ENCODE results near the gene RASSF6. TPM values are rescaled to one million over a fixed set of nuclear protein-coding genes. Genes with fewer than 3 reads are reported as not detected.

RASSF6 gene
- total RNA-seq, 3 donors from 2014 or later: 15.1 to 41.1 (median 27.1) TPM

GRCh38 chr4:73609706-73610105 is 10.5 kb downstream of the RASSF6 start:
- intact Hi-C loops (cut with DNase I, micrococcal nuclease): no loop called here
- H3K4me1 ChIP-seq (ENCODE audit: low read depth): peaks cover 42% of the 10 kb centered on the region
- no peak for DNase-seq

DNA sequence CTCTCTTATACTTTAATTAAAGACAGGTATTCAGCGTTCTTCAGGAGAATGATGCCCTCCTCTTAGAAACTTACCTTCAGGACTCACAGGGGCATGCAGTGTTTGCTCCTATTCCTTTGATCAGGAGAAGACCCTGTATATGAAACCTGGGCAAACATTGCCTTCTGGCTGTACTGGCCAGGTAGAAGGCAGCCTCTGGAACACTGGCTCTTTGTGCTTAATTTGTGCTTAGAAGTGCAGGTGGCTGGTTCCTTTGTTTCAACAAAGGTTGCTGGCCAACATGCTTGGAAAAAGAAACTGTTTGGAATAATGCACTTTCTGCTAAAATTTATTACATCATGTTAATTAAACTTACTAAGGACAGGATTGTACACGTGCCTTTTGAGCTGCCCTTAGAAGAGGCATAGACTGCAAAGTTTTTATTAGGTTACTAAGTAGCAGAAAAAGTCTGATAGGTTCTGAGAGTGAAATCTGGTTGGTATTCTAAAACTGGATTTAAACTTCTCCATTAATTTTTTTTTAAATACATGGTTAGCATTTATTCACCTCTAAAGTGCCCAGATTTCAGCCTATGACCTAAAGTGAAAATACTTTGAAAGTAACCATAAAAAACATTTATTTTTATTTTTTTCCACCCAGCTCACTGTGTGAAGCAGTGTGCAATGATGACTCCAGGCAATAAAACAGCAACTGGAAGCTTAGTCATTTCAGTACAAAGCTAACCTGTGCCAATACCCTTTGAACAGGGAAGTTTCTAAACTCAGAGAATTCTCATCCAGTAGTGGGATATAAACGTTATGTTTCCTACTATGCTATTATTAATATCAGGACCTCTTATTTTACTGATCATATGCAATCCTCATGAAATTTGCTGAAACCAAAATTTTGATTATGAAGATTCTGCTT is 11.3 kb downstream of the RASSF6 start:
- TF ChIP-seq, protein P1, sequence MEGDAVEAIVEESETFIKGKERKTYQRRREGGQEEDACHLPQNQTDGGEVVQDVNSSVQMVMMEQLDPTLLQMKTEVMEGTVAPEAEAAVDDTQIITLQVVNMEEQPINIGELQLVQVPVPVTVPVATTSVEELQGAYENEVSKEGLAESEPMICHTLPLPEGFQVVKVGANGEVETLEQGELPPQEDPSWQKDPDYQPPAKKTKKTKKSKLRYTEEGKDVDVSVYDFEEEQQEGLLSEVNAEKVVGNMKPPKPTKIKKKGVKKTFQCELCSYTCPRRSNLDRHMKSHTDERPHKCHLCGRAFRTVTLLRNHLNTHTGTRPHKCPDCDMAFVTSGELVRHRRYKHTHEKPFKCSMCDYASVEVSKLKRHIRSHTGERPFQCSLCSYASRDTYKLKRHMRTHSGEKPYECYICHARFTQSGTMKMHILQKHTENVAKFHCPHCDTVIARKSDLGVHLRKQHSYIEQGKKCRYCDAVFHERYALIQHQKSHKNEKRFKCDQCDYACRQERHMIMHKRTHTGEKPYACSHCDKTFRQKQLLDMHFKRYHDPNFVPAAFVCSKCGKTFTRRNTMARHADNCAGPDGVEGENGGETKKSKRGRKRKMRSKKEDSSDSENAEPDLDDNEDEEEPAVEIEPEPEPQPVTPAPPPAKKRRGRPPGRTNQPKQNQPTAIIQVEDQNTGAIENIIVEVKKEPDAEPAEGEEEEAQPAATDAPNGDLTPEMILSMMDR (IDR thresholded peaks at IDR 0.05): no peak
- no peaks in the 10 kb centered on the region for H3K36me3 ChIP-seq (ENCODE audit: low read depth)
- DNase-seq (no peak), ATAC-seq (peak; percentile 70)
- peaks cover 42% of the 10 kb centered on the region for H3K4me1 ChIP-seq (ENCODE audit: low read depth)
- H3K9me3 ChIP-seq: no peaks in the 10 kb centered on the region
- H3K4me3 ChIP-seq: no peak overlapping the region
- intact Hi-C loops (cut with DNase I, micrococcal nuclease): no loop called here

More at GRCh38 chr4:73609706-73610105, 10.5 kb downstream of the RASSF6 start:
- TF ChIP-seq, protein P1 (IDR thresholded peaks at IDR 0.05): no peak
- Histone ChIP-seq H3K9me3 (no peaks in the 10 kb centered on the region), H3K36me3 (ENCODE audit: low read depth) (no peaks in the 10 kb centered on the region), H3K4me3 (no peak overlapping the region)
- ATAC-seq: no peak

DNA sequence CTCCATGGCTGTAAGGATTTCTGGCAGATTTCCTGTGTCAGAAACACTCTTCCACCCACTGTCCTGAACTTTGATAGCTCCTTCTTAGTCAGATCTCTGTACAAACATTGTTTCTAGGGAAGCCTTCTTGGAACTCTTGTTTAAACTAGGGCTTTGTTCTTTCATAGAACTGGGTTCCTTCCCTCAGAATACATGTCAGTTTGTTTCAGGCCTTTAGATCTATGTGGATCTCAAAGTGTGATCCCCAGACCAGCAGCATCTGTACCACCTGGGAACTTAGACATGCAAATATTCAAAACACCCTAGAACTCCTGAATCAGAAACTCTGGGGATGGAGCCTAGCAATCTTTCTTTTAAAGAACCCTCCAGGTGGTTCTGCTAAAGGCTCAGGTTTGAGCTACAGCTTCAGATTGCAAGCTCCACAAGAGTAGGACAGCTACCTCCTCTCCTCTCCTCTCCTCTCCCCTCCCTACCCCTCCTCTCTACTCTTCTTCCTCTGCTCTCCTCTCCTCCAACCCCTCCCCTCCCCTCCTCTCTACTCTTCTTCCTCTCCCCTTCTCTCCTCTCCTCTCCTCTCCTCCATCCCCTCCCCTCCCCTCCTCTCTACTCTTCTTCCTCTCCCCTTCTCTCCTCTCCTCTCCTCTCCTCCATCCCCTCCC is 12.7 kb downstream of the RASSF6 start:
- ATAC-seq (peak; percentile 54), DNase-seq (no peak)
- H3K4me1 ChIP-seq (ENCODE audit: low read depth): peaks cover 51% of the 10 kb centered on the region

GRCh38 chr4:73606465-73606974 is 13.7 kb downstream of the RASSF6 start:
- H3K36me3 ChIP-seq (ENCODE audit: low read depth): no peaks in the 10 kb centered on the region
- intact Hi-C loops (cut with DNase I, micrococcal nuclease): no loop called here
- peaks cover 51% of the 10 kb centered on the region for H3K4me1 ChIP-seq (ENCODE audit: low read depth)
- H3K9me3 ChIP-seq: no peaks in the 10 kb centered on the region
- H3K4me3 ChIP-seq: no peak overlapping the region
- peak in 1 of 3 donors; percentile 51 for DNase-seq
- TF ChIP-seq, protein P1 (IDR thresholded peaks at IDR 0.05): no peak
- peak; percentile 81 for ATAC-seq

More for the DNA sequence above, 12.7 kb downstream of the RASSF6 start:
- Histone ChIP-seq H3K4me3 (no peak overlapping the region), H3K36me3 (ENCODE audit: low read depth) (no peaks in the 10 kb centered on the region), H3K9me3 (no peaks in the 10 kb centered on the region)
- TF ChIP-seq, protein P1 (IDR thresholded peaks at IDR 0.05): no peak
- intact Hi-C loops (cut with DNase I, micrococcal nuclease): no loop called here

DNA sequence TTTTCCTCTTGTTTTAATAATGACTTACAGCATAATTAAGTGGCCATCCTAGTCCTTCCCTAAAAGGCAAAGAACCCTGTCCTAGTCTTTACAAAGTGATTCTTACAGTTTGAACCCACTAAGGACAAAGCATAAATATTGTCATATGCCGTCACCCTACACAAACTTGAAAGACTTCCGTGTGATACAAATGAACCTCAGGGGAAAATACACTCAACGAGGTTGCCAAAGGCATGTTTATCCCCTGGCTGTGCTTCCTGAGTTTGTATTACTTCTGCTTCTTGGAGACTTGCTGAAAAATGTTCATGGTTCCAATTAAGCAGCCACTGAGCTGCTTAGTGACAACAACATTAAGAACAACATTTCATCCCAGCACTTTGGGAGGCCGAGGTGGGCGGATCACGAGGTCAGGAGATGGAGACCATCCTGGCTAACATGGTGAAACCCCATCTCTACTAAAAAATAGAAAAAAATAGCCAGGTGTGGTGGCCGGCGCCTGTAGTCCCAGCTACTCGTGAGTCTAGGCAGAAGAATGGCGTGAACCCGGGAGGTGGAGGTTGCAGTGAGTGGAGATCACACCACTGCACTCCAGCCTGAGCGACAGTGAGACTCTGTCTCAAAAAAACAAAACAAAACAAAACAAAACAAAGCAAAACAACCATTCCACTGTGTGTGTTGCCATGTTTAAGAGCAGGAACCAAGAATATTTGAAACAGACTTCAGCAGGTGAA is 16.2 kb downstream of the RASSF6 start:
- Histone ChIP-seq H3K36me3 (ENCODE audit: low read depth) (no peaks in the 10 kb centered on the region), H3K4me1 (ENCODE audit: low read depth) (peaks cover 45% of the 10 kb centered on the region), H3K9me3 (no peaks in the 10 kb centered on the region), H3K4me3 (no peak overlapping the region)
- intact Hi-C loops (cut with DNase I, micrococcal nuclease): no loop called here
- DNase-seq: peak in 1 of 3 donors; percentile 35
- TF ChIP-seq, protein P1 (IDR thresholded peaks at IDR 0.05): no peak
- peak; percentile 27 for ATAC-seq
